A549 treated with dexamethasone at 1 μM for 4 hours (cell line): Measurements from ENCODE around the gene GPALPP1. TPM values are rescaled to one million over a fixed set of nuclear protein-coding genes. Genes with fewer than 3 reads are reported as not detected.

ENCODE experiments used
- total RNA-seq: library from RNA; stranded (reverse); fragments of 200-300 nt; extraction: Qiagen RNA extraction; gene quantifications from 5 replicates; pipeline ENCODE4 v1.2.3, GENCODE V29; 2022

Gene GPALPP1
- 8.9 to 14.5 TPM (median 11.6 TPM) in 5 replicates for total RNA-seq

GRCh38 chr13:44989071-44989889, at the start of gene GPALPP1, which contains the start of gene NUFIP1:
Gene GPALPP1, plus strand, starts transcription at chr13:44989538. Its CDS starts 117 bp downstream, at chr13:44989655.
Gene NUFIP1, minus strand, starts transcription at chr13:44989471. Its CDS starts 35 bp downstream, at chr13:44989436.

Other genes starting within 250 kb of the GPALPP1 start
- 6.3 to 7.0 TPM (median 6.5 TPM) in 5 replicates for gene NUFIP1, start 67 bp upstream of the GPALPP1 start, total RNA-seq
- gene GTF2F2, start 131.0 kb downstream of the GPALPP1 start, total RNA-seq, result 19.4 to 21.7 TPM (median 19.8 TPM) in 5 replicates
- gene KCTD4, start 211.5 kb downstream of the GPALPP1 start, total RNA-seq, result not detected in 5 replicates